Activated T-cell treated with anti-CD3 and anti-CD28 coated beads, Interleukin-2, amount 50 U/mL, for 72 hours (primary cell): ENCODE data around the gene SQSTM1. TPM values are rescaled to one million over a fixed set of nuclear protein-coding genes. Genes with fewer than 3 reads are reported as not detected.

Experiments
- ATAC-seq, 2 donors: fragments of 150-1000 bp; cut with Tn5 transposase; replicated peaks in 1 of 2; 2 replicates each; pipeline ENCODE4 v1.10.0; 2021; ENCODE audit warnings: moderate library complexity in 2 of 2, mild to moderate bottlenecking in 1 of 2
- DNase-seq, 2 donors: peaks; one replicate each; pipeline ENCODE4 v3.0.0; 2021 to 2022; ENCODE audit warnings: mixed read lengths in 1 of 2
- H3K27ac Mint-ChIP-seq: one replicate; pipeline ENCODE4 v1.8.0; 2022; ENCODE audit warnings: mild to moderate bottlenecking, moderate library complexity, mixed read lengths
- H3K27me3 Mint-ChIP-seq: one replicate; pipeline ENCODE4 v1.8.0; 2022; ENCODE audit warnings: low read depth, mixed read lengths
- H3K36me3 Mint-ChIP-seq, 2 donors: one replicate each; pipeline ENCODE4 v1.8.0; 2022; ENCODE audit warnings: mixed read lengths in 2 of 2, mild to moderate bottlenecking in 1 of 2; ENCODE audit not compliant: insufficient read depth in 2 of 2
- H3K4me1 Mint-ChIP-seq: one replicate; pipeline ENCODE4 v1.8.0; 2022; ENCODE audit warnings: low read depth, mixed read lengths
- H3K4me3 Mint-ChIP-seq, 2 donors: one replicate each; pipeline ENCODE4 v1.8.0; 2022; ENCODE audit warnings: mild to moderate bottlenecking in 2 of 2, mixed read lengths in 2 of 2, moderate library complexity in 2 of 2
- H3K9me3 Mint-ChIP-seq, 2 donors: one replicate each; pipeline ENCODE4 v1.8.0; 2022; ENCODE audit warnings: mixed read lengths in 2 of 2
- total RNA-seq, 2 donors: library from RNA; stranded (reverse); gene quantifications; one replicate each; pipeline ENCODE4 v1.2.3, GENCODE V29; 2022

SQSTM1 gene
- total RNA-seq, 2 donors from 2014 or later, result 213 to 226 TPM

DNA sequence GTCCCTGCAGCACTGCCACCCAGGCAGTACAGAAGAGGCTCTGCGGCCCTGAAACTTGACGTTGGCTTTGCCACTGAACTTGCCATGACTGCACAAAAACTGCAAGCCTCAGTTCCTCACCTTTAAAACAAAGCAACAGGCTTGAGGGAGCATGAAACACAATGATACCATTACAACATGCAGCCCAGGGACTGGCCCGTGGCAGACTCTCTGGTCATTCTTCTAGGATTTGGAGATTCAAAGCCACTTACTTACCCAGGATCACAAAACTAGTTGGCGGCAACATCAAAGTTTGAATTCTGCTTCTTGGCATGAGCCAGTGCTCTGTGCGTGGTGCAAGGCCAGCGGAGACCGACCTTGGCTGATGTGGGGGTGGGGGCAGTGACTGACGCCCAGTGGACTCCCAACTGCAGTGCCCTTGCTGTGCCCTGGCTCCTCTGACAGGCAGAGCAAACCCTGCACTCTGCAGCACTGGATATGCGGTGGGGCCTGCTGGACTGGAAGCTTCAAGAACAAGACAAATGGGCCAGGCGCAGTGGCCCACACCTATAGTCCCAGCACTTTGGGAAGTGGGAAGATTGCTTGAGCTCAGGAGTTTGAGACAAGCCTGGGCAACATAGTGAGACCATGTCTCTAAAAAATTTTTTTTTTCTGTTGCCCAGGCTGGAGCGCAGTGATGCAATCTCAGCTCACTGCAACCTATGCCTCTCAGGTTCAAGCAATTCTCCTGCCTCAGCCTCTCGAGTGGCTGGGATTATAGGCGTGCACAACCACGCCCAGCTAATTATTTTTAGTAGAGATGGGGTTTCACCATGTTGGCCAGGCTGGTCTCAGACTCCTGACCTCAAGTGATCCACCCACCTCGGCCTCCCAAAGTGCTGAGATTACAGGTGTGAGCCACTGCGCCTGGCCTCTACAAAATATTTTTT is 18.9 kb downstream of the SQSTM1 start:
- no peaks in the 10 kb centered on the region for H3K27me3 Mint-ChIP-seq
- no peak overlapping the region for H3K4me3 Mint-ChIP-seq
- no peaks in the 10 kb centered on the region for H3K9me3 Mint-ChIP-seq
- H3K4me1 Mint-ChIP-seq, result peaks cover 18% of the 10 kb centered on the region
- ATAC-seq (no peak), DNase-seq (no peak)
- peaks cover 10 to 22% of the 10 kb centered on the region in 2 donors for H3K36me3 Mint-ChIP-seq
- no peak overlapping the region for H3K27ac Mint-ChIP-seq

GRCh38 chr5:179840321-179840720 is 19.6 kb downstream of the SQSTM1 start:
- Mint-ChIP-seq H3K4me3 (no peak overlapping the region), H3K27me3 (no peaks in the 10 kb centered on the region), H3K9me3 (peaks cover 0 to 2% of the 10 kb centered on the region in 2 donors), H3K4me1 (peaks cover 18% of the 10 kb centered on the region), H3K27ac (no peak overlapping the region), H3K36me3 (peaks cover 12 to 26% of the 10 kb centered on the region in 2 donors)
- ATAC-seq (no peak), DNase-seq (no peak)

- peaks cover 0 to 2% of the 10 kb centered on the region in 2 donors for H3K9me3 Mint-ChIP-seq
- peaks cover 10 to 27% of the 10 kb centered on the region in 2 donors for H3K36me3 Mint-ChIP-seq
- no peaks in the 10 kb centered on the region for H3K27me3 Mint-ChIP-seq
- ATAC-seq, result no peak
- no peak overlapping the region for H3K4me3 Mint-ChIP-seq
- DNase-seq, result no peak
- no peak overlapping the region for H3K27ac Mint-ChIP-seq
- H3K4me1 Mint-ChIP-seq, result peaks cover 17% of the 10 kb centered on the region
Observed at GRCh38 chr5:179840766-179841165, 20.1 kb downstream of the SQSTM1 start.

- H3K27ac Mint-ChIP-seq, result no peak overlapping the region
- no peak overlapping the region for H3K4me3 Mint-ChIP-seq
- no peaks in the 10 kb centered on the region for H3K27me3 Mint-ChIP-seq
Observed at GRCh38 chr5:179841621-179842020, 20.9 kb downstream of the SQSTM1 start.

DNA sequence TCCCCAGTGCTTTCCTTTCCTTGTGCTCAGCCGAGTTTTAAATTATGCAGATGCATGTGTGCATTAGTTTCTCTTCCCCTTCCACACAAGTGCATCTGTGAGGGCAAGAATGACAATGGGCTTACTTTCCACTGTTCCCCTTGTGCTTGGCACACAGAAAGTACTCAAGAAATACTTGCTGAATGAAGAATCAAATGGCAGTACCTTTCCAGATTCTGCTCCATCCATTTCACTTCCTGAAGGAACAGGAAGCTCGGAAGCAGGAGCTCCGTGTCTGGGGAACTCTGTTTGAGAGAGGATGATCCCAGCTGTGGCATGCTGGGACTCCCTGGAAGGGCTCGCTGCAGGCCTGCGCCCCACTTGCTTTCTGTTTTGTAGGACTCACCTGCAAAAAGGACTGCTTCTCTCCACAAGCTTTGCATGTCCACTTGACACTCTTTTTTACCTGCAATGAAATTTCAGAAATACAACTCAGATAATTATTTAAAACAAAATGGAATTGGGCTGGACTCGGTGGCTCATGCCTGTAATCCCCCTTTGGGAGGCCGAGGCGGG is 32.4 kb downstream of the SQSTM1 start:
- no peak overlapping the region for H3K27ac Mint-ChIP-seq
- peaks cover 18% of the 10 kb centered on the region for H3K4me1 Mint-ChIP-seq
- ATAC-seq (no peak), DNase-seq (no peak)
- no peaks in the 10 kb centered on the region for H3K9me3 Mint-ChIP-seq
- H3K36me3 Mint-ChIP-seq, result peaks cover 3 to 6% of the 10 kb centered on the region in 2 donors
- H3K27me3 Mint-ChIP-seq, result no peaks in the 10 kb centered on the region
- no peak overlapping the region for H3K4me3 Mint-ChIP-seq

More at GRCh38 chr5:179841621-179842020, 20.9 kb downstream of the SQSTM1 start:
- H3K9me3 Mint-ChIP-seq, result peaks cover 0 to 2% of the 10 kb centered on the region in 2 donors
- peaks cover 5 to 24% of the 10 kb centered on the region in 2 donors for H3K36me3 Mint-ChIP-seq
- peaks cover 9% of the 10 kb centered on the region for H3K4me1 Mint-ChIP-seq
- DNase-seq (no peak), ATAC-seq (no peak)

DNA sequence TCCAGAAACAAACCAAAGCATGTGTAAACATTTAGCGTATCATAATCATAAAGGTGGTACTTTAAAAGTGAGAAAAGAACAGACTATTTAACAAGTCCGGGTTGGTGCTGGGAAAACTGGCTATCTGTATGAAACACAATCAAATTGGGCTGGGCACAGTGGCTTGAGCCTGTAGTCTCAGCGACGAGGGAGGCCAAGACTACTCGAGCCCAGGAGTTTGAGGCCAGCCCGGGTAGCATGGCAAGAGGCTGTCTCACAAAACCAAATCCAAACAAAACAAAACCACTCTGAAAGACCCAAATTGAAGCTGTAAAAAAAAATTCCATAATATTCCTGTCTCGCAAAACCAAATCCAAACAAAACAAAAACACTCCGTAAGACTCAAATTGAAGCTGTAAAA is 33.7 kb downstream of the SQSTM1 start:
- Mint-ChIP-seq H3K27me3 (no peaks in the 10 kb centered on the region), H3K27ac (no peak overlapping the region), H3K9me3 (no peaks in the 10 kb centered on the region), H3K36me3 (peaks cover 3 to 6% of the 10 kb centered on the region in 2 donors), H3K4me3 (no peak overlapping the region), H3K4me1 (peaks cover 20% of the 10 kb centered on the region)
- no peak for ATAC-seq
- no peak for DNase-seq

DNA sequence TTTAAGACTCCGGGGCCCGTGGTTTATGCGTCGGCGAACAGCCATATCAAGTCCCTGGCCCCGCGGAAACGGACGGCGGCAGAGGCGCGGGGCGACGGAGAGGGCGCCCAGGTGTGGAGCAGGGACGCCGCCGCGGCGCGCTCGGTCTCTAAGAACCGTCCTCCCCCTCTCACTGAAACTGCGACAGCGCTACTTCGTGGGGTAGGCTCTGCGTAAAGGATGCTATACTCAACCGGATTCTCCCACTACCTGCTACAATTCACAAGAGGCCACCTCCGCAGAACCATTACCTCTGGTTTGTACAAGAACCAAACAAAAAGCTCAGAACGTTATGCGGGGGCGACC is 37.5 kb downstream of the SQSTM1 start:
- DNase-seq (peak; percentile 66 to 71), ATAC-seq (peak; percentile 71 to 73)
- Mint-ChIP-seq H3K27me3 (no peaks in the 10 kb centered on the region), H3K27ac (peak overlapping the region; percentile 88), H3K9me3 (no peaks in the 10 kb centered on the region), H3K4me3 (peak overlapping the region; percentile 87 to 99), H3K36me3 (peaks cover 0 to 7% of the 10 kb centered on the region in 2 donors), H3K4me1 (peaks cover 33% of the 10 kb centered on the region)

GRCh38 chr5:179858586-179859427 is 38.1 kb downstream of the SQSTM1 start, which contains the start of gene MRNIP:
Gene MRNIP, minus strand, starts transcription at chr5:179858817. Its CDS starts 21 bp downstream, at chr5:179858796.
- DNase-seq (peak; percentile 95), ATAC-seq (peak; percentile 95 to 97)
- Mint-ChIP-seq H3K4me3 (peak within 1 kb of the TSS; percentile 87 to 99), H3K27me3 (no peaks in the 10 kb centered on the region), H3K9me3 (no peaks in the 10 kb centered on the region), H3K27ac (peak within 1 kb of the TSS; percentile 88), H3K36me3 (peaks cover 2 to 8% of the 10 kb centered on the region in 2 donors), H3K4me1 (peaks cover 33% of the 10 kb centered on the region)

- no peaks in the 10 kb centered on the region for H3K27me3 Mint-ChIP-seq
- peaks cover 3 to 10% of the 10 kb centered on the region in 2 donors for H3K36me3 Mint-ChIP-seq
- no peaks in the 10 kb centered on the region for H3K9me3 Mint-ChIP-seq
- H3K4me3 Mint-ChIP-seq, result peak overlapping the region; percentile 64 to 87
- DNase-seq (no peak), ATAC-seq (no peak)
- H3K27ac Mint-ChIP-seq, result peak overlapping the region; percentile 48
- H3K4me1 Mint-ChIP-seq, result peaks cover 30% of the 10 kb centered on the region
Observed at GRCh38 chr5:179860301-179860700, 39.6 kb downstream of the SQSTM1 start.

DNA sequence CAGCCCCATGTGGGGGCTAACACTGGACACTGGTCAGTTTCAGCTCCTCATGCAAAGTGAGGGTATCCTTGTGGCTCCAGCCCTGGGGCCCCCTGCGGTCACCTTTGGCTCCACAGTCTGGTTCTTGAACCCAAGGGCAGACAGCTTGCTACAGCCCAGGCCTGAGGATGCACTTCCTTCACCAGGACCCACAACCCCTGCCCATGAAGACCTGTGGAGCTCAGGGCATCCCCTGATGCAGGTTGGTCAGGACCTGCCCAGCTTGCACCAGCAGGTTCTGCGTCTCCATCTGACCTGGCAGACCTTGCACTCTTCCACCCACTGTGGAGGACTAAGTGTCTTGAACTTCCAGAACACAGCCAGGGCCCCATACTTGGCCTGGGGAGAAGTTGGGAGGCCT is 41.6 kb downstream of the SQSTM1 start:
- H3K9me3 Mint-ChIP-seq, result no peaks in the 10 kb centered on the region
- peaks cover 3 to 10% of the 10 kb centered on the region in 2 donors for H3K36me3 Mint-ChIP-seq
- no peak overlapping the region for H3K4me3 Mint-ChIP-seq
- ATAC-seq (no peak), DNase-seq (no peak)
- no peak overlapping the region for H3K27ac Mint-ChIP-seq
- peaks cover 23% of the 10 kb centered on the region for H3K4me1 Mint-ChIP-seq
- no peaks in the 10 kb centered on the region for H3K27me3 Mint-ChIP-seq

DNA sequence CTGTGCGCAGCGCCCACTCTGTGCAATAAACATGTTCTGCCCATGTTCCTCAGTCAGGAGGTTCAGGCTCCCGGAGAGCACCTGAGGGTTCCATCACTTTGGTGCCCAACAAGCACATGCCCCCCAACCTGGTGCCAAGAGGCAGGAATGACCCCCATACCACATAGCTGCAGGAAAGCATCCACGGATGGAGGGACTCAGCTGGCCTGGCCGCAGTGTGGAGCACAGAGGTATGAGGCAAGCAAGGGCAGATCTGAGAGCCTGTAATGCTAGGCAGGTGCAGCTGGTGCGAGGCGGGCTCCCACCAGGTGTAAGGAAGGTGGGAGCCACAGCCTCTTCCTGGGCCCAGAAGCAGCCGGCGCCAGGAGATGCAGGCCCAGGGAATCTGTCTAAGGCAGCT is 42.2 kb downstream of the SQSTM1 start:
- Mint-ChIP-seq H3K27ac (no peak overlapping the region), H3K36me3 (peaks cover 3 to 10% of the 10 kb centered on the region in 2 donors), H3K4me3 (no peak overlapping the region), H3K27me3 (no peaks in the 10 kb centered on the region), H3K4me1 (peaks cover 17% of the 10 kb centered on the region), H3K9me3 (no peaks in the 10 kb centered on the region)
- ATAC-seq (no peak), DNase-seq (no peak)

- H3K27ac Mint-ChIP-seq, result no peak overlapping the region
Observed at GRCh38 chr5:179863449-179864085, 42.9 kb downstream of the SQSTM1 start.

More at GRCh38 chr5:179863449-179864085, 42.9 kb downstream of the SQSTM1 start:
- no peak overlapping the region for H3K4me3 Mint-ChIP-seq
- no peaks in the 10 kb centered on the region for H3K9me3 Mint-ChIP-seq
- H3K36me3 Mint-ChIP-seq, result peaks cover 3 to 10% of the 10 kb centered on the region in 2 donors
- ATAC-seq (no peak), DNase-seq (no peak)
- peaks cover 14% of the 10 kb centered on the region for H3K4me1 Mint-ChIP-seq
- H3K27me3 Mint-ChIP-seq, result no peaks in the 10 kb centered on the region
